ENCODE measurements around the gene USF1. TPM values are rescaled to one million over a fixed set of nuclear protein-coding genes. Genes with fewer than 3 reads are reported as not detected.

Gene USF1
- polyA plus RNA-seq, 1 of the 3 experiments (the other 2 are of a cell fraction), result 43.1 TPM

GRCh38 chr1:161082996-161083747, 37.4 kb upstream of the USF1 start:
- POLR2A ChIA-PET, result no interaction called here
- CTCF ChIA-PET, result interaction anchor here (1.4 to 22.7 kb wide), 3 partner anchors 9 to 13 kb away, joined by 3 to 198 read pairs (median 8); partner anchors contain the start of gene KLHDC9
- no peaks in the 10 kb centered on the region for H4K20me1 ChIP-seq (ENCODE audit: insufficient read depth)
- H3K4me3 ChIP-seq (ENCODE audit: low read depth in 2 of 2, low read length in 1 of 2), result no peak overlapping the region
- peak; percentile 60 for DNase-seq
- peak overlapping the region; percentile 54 for H2AFZ ChIP-seq (ENCODE audit: low read depth)
- peaks cover 8 to 13% of the 10 kb centered on the region in 2 experiments; a peak in 2 of 4 replicates for H3K4me1 ChIP-seq (ENCODE audit: control insufficient read depth in 1 of 2, insufficient read depth in 2 of 2, low read depth in 1 of 2, low read length in 1 of 2)
- H3K27ac ChIP-seq (ENCODE audit: low read depth in 2 of 2, low read length in 1 of 2), result peak overlapping the region in 1 of 2 experiments; percentile 40; a peak in 2 of 4 replicates
- H3K27me3 ChIP-seq (ENCODE audit: insufficient read depth), result no peaks in the 10 kb centered on the region
- no peak for TF ChIP-seq GATA2 (CRISPR knock-in tag; IDR thresholded peaks at IDR 0.05)
- TF ChIP-seq FOSL2 (IDR thresholded peaks at IDR 0.05; ENCODE audit: borderline replicate concordance, low read depth), result peak; percentile 67; the same call in 1 of the 2 replicates
- TF ChIP-seq RXRA (IDR thresholded peaks at IDR 0.05; ENCODE audit: borderline replicate concordance, low read depth), result peak; percentile 40; the same call in 1 of the 2 replicates
- TF ChIP-seq JUND (IDR thresholded peaks at IDR 0.05), result 0 out of 2 replicates have a peak, but pooled peaks have one; percentile 9
- TF ChIP-seq YY1 (IDR thresholded peaks at IDR 0.05; ENCODE audit: low read depth), result no peak
- H3K9ac ChIP-seq, result peak overlapping the region; percentile 15; the same call in 1 of the 2 replicates
- no peaks in the 10 kb centered on the region for H3K9me3 ChIP-seq
- H3K9me2 ChIP-seq, result no peaks in the 10 kb centered on the region
- H3K79me2 ChIP-seq (ENCODE audit: insufficient read depth), result no peaks in the 10 kb centered on the region
- no peak overlapping the region for H3K4me2 ChIP-seq
- H3F3A ChIP-seq (replicated peaks; ENCODE audit: insufficient read depth), result no peaks in the 10 kb centered on the region
- H3K36me3 ChIP-seq (replicated peaks in 1 of 2; ENCODE audit: control insufficient read depth in 1 of 2, insufficient read depth in 2 of 2, low read length in 1 of 2), result no peaks in the 10 kb centered on the region
- WGBS (ENCODE audit: low lambda C conversion rate), result 36% methylated on average over 8 of the region's 8 CpGs

- Histone ChIP-seq H3K4me2 (no peak overlapping the region), H3K79me2 (ENCODE audit: insufficient read depth) (no peaks in the 10 kb centered on the region), H3K36me3 (replicated peaks in 1 of 2; ENCODE audit: control insufficient read depth in 1 of 2, insufficient read depth in 2 of 2, low read length in 1 of 2) (no peaks in the 10 kb centered on the region), H3F3A (replicated peaks; ENCODE audit: insufficient read depth) (no peaks in the 10 kb centered on the region), H4K20me1 (ENCODE audit: insufficient read depth) (no peaks in the 10 kb centered on the region), H3K27me3 (ENCODE audit: insufficient read depth) (no peaks in the 10 kb centered on the region), H3K4me3 (ENCODE audit: low read depth in 2 of 2, low read length in 1 of 2) (no peak overlapping the region), H3K27ac (ENCODE audit: low read depth in 2 of 2, low read length in 1 of 2) (no peak overlapping the region; a peak in 1 of 4 replicates), H3K9me3 (no peaks in the 10 kb centered on the region), H3K4me1 (ENCODE audit: control insufficient read depth in 1 of 2, insufficient read depth in 2 of 2, low read depth in 1 of 2, low read length in 1 of 2) (peaks cover 8 to 13% of the 10 kb centered on the region in 2 experiments; a peak in 2 of 4 replicates), H2AFZ (ENCODE audit: low read depth) (no peak overlapping the region), H3K9ac (no peak overlapping the region), H3K9me2 (no peaks in the 10 kb centered on the region)
- TF ChIP-seq SIN3A (IDR thresholded peaks at IDR 0.05; ENCODE audit: borderline replicate concordance, low read depth, low read length) (no peak), FOSL2 (IDR thresholded peaks at IDR 0.05; ENCODE audit: borderline replicate concordance, low read depth) (no peak)
- WGBS (ENCODE audit: low lambda C conversion rate), result 94% methylated on average over 2 of the region's 2 CpGs
- ChIA-PET CTCF (interaction anchor here (1.4 to 22.7 kb wide), 3 partner anchors 9 to 14 kb away, joined by 3 to 198 read pairs (median 8); partner anchors contain the start of gene KLHDC9), POLR2A (no interaction called here)
- no peak for DNase-seq
These were observed 36.7 kb upstream of the USF1 start for GRCh38 chr1:161082483-161082882.

DNA sequence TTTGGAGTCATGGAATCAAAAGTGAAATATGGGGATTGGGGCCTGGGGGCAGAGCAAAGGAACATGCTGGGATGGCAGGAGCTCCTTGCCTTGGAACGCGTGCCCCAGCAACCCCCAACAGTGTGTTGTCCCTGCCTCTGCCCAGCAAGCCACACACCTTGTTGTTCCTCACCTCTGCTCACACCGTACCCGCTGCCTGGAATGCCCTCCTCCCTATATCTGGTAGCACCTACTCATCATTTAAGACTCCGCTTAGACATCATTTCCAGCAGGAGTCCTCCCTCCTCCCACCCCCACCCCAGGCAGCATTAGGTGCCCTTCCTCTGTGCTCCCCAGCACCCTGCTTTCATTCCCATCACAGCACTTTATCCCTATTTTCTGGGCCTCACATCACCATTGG, 35.7 kb upstream of the USF1 start:
- ChIA-PET POLR2A (no interaction called here), CTCF (interaction anchor here (1.9 to 22.7 kb wide), 2 partner anchors 10 to 15 kb away, joined by 8 to 198 read pairs; partner anchors contain the start of gene KLHDC9)
- H3K36me3 ChIP-seq (replicated peaks in 1 of 2; ENCODE audit: control insufficient read depth in 1 of 2, insufficient read depth in 2 of 2, low read length in 1 of 2), result no peaks in the 10 kb centered on the region
- no peak overlapping the region for H2AFZ ChIP-seq (ENCODE audit: low read depth)
- H3K27ac ChIP-seq (ENCODE audit: low read depth in 2 of 2, low read length in 1 of 2), result no peak overlapping the region
- H3K9me2 ChIP-seq, result no peaks in the 10 kb centered on the region
- H3K27me3 ChIP-seq (ENCODE audit: insufficient read depth), result no peaks in the 10 kb centered on the region
- H3K4me1 ChIP-seq (ENCODE audit: control insufficient read depth in 1 of 2, insufficient read depth in 2 of 2, low read depth in 1 of 2, low read length in 1 of 2), result peaks cover 8 to 13% of the 10 kb centered on the region in 2 experiments; a peak in 2 of 4 replicates
- no peaks in the 10 kb centered on the region for H3K9me3 ChIP-seq
- H3F3A ChIP-seq (replicated peaks; ENCODE audit: insufficient read depth), result no peaks in the 10 kb centered on the region
- no peak for DNase-seq
- 75% methylated on average over 5 of the region's 5 CpGs for WGBS (ENCODE audit: low lambda C conversion rate)
- TF ChIP-seq POLR2AphosphoS5 (IDR thresholded peaks at IDR 0.05; ENCODE audit: low read depth, low read length) (no peak), USF1 (IDR thresholded peaks at IDR 0.05; ENCODE audit: borderline replicate concordance, low read depth) (no peak), MEF2A (IDR thresholded peaks at IDR 0.05; ENCODE audit: borderline replicate concordance, low read depth) (no peak), FOSL2 (IDR thresholded peaks at IDR 0.05; ENCODE audit: borderline replicate concordance, low read depth) (no peak), GATA2 (CRISPR knock-in tag; IDR thresholded peaks at IDR 0.05) (no peak), SIN3A (IDR thresholded peaks at IDR 0.05; ENCODE audit: borderline replicate concordance, low read depth, low read length) (no peak), NRF1 (IDR thresholded peaks at IDR 0.05; ENCODE audit: low read depth, low read length) (no peak), NFIC (IDR thresholded peaks at IDR 0.05; ENCODE audit: borderline replicate concordance) (no peak), TCF12 (IDR thresholded peaks at IDR 0.05) (no peak), GABPA (IDR thresholded peaks at IDR 0.05; ENCODE audit: low read depth) (no peak), EP300 (IDR thresholded peaks at IDR 0.05; ENCODE audit: borderline replicate concordance in 1 of 2, low read depth in 1 of 2, low read length in 1 of 2) (no peak), RCOR1 (IDR thresholded peaks at IDR 0.05; ENCODE audit: low read length) (no peak), SMC3 (IDR thresholded peaks at IDR 0.05; ENCODE audit: low read depth, low read length) (no peak), ELF1 (IDR thresholded peaks at IDR 0.05) (no peak), RXRA (IDR thresholded peaks at IDR 0.05; ENCODE audit: borderline replicate concordance, low read depth) (no peak), CHD2 (IDR thresholded peaks at IDR 0.05; ENCODE audit: low read length, partially characterized antibody) (no peak)
- TF ChIP-seq, protein P1, sequence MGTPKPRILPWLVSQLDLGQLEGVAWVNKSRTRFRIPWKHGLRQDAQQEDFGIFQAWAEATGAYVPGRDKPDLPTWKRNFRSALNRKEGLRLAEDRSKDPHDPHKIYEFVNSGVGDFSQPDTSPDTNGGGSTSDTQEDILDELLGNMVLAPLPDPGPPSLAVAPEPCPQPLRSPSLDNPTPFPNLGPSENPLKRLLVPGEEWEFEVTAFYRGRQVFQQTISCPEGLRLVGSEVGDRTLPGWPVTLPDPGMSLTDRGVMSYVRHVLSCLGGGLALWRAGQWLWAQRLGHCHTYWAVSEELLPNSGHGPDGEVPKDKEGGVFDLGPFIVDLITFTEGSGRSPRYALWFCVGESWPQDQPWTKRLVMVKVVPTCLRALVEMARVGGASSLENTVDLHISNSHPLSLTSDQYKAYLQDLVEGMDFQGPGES (IDR thresholded peaks at IDR 0.05; ENCODE audit: low read depth, low read length), result no peak
- no peak overlapping the region for H3K9ac ChIP-seq
- H4K20me1 ChIP-seq (ENCODE audit: insufficient read depth), result no peaks in the 10 kb centered on the region
- H3K4me2 ChIP-seq, result no peak overlapping the region
- no peaks in the 10 kb centered on the region for H3K79me2 ChIP-seq (ENCODE audit: insufficient read depth)
- no peak overlapping the region for H3K4me3 ChIP-seq (ENCODE audit: low read depth in 2 of 2, low read length in 1 of 2)
